NCI-H1436 treated with DMSO at 0.1 percent for 48 hours (cell line): Measurements from ENCODE around the gene GPR62.

Source experiments
- DNase-seq: peaks from one replicate; lab custom pipeline; 2025; lab: John Stamatoyannopoulos, UW

Gene GPR62

DNA sequence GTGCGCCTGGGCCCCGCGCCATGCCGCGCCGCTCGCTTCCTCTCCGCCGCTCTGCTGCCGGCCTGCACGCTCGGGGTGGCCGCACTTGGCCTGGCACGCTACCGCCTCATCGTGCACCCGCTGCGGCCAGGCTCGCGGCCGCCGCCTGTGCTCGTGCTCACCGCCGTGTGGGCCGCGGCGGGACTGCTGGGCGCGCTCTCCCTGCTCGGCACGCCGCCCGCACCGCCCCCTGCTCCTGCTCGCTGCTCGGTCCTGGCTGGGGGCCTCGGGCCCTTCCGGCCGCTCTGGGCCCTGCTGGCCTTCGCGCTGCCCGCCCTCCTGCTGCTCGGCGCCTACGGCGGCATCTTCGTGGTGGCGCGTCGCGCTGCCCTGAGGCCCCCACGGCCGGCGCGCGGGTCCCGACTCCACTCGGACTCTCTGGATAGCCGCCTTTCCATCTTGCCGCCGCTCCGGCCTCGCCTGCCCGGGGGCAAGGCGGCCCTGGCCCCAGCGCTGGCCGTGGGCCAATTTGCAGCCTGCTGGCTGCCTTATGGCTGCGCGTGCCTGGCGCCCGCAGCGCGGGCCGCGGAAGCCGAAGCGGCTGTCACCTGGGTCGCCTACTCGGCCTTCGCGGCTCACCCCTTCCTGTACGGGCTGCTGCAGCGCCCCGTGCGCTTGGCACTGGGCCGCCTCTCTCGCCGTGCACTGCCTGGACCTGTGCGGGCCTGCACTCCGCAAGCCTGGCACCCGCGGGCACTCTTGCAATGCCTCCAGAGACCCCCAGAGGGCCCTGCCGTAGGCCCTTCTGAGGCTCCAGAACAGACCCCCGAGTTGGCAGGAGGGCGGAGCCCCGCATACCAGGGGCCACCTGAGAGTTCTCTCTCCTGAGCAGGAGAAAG lies 951 bp downstream of the GPR62 start:
- DNase-seq = no peak

- DNase-seq = no peak
Observed at GRCh38 chr3:51957520-51958205, 2.5 kb downstream of the GPR62 start.

DNA sequence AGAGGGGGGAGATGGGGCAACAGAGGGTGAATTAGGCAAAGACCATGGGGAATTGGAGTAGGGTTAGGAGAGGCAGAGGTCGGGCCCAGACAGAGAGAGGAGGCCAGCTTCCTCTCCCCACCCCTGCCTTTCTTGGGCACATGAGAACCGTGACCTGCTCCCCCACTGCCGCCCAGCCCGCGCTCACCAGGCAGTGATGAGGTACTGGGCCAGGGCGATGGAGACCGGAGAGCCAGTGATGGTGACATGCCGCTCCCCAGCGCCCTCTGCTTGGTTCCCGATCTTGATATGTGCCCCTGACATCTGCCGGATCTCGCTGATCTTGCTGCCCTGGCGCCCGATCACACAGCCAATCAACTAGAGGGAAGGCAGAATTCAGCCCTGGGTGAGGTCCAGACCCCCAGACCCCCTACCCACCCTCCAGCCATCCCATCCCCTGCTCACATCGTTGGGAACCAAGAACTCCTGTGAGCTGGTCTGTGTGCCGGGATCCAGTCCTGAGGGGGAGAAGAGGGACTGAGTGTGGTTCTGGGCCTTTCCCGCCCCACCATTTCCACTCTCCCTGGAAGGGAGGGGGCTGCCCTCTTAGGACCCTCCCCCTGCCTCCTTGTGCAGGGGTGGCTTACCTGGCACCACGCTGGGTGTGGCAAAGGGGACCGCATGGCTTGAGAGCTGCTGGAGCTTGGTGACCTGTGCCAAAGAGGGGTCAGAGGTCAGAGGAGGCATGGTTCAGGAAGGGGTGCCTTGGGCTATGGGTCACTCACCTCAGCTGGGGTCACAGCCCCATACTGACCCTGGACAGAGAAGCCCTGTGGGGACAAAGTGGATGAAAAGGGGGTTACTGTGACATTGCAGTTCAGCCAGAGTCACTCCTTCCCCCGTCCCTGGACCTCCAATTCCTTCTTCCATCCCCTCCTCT lies 3.7 kb downstream of the GPR62 start:
- DNase-seq = no peak

DNA sequence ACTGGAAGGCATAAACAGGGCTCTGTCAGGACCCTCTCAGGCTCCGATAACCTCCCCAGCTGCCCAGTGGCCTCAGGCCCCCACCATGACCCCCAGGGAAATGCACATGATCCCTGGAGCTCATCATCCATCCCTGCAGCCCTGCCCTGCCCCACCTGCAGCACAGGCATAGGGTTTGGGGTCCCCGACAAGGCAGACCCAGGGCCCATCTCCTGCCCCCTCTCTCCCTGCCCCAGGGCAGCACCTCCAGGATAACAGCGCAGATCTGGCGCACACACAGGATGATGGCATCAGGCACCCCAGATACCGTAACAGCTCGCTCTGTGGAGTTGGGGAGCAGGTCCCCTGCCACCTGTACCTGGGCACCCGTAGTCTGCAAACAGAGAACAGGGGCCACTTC lies 4.5 kb downstream of the GPR62 start:
- DNase-seq = no peak

DNA sequence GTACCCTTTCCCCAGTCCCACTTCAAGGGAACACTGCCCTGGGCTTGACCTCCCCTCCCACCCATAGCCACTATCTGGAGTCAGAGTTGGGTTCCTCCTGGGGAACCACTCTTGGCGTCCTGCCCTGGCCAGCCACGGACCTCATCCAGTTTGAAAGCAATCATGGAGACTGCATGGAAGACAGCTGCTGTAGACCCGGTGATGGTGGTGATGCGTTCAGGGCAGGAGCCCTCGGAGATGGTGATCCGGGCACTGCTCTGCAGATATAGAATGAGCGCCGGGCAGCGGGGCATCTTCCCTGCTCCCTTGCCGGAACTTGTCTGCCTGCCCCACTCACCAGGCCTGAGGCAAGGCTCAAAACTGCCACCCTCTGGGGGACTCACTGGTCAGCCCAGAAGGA lies 5.2 kb downstream of the GPR62 start:
- DNase-seq = no peak

GRCh38 chr3:51961011-51961410 lies 5.8 kb downstream of the GPR62 start:
- DNase-seq = no peak

DNA sequence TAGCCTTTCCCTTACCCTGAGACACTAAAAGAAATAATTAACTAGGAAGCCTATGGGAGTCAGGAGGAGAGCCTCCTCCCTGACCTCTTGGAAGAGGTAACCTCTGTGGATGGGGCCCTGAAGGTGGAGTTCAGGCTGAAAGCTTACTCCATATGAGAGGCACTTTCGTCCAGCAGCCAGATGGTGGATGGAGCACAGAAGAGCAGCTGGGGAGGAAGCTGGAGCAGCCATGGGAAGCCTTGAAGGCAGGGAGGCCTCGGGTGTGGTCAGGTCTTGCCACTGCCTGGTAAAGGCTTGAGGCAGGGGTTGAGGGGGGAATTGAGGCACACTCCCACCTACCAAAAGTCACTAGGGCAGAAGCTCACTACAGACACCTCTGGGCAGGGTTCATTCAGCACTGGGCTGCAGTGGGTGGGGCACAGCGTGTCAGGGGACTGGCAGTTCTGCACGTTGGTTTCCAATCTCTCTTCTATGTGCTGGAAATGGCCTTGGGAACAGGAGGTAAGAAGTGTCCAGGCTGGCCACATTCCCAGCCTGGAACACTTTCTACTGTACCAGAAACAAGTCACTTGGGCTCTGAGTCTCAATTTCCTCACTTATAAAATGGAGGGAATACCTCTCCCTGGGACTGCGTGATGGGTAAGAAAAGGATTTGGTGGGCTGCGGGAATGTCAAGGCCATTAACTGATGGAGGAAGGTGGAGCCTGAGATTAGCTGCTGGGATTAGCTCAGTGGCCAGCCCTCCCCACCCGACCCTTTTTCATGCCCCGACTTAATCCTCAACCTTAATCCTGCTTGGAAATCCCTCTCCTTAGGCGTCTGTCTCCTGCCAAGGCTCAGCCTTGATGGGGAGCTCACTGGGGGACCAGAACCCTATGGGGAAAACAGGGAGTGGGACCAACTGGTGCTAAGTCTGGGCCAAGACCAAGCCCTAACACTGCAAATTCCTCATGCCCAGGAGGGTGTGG lies 6.7 kb downstream of the GPR62 start:
- DNase-seq = no peak

DNA sequence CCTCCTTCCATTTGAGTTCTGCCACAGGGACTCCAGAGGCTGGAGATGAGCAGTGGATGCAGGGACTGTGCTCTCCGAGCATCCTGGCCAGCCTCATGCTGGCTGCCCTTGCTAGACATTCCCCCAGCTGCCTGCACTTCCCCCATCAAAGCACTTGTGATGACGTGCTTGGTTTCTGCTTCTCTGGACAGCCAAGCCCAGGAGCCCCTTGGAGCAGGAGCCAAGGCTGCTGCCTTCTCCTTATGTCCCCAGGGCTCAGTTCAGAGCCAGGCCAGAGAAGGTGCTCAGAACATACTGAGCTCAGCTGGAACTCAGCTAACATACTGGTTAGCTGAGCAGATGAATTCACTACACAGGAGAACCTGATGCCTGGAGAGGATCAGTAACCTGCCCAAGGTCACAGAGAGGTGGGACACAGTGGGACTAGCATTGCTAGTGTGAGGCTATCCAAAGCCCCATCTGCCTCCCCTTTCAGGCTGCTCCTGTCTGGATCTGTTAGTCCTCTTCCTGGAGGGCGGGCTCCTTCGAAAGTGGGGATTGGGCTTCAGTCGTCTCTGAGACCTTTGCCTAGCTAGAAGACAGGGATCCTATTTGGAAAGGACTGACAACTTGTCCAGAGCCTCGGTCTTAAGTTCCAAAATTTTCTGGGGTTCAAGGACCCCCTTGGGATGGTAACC lies 7.8 kb downstream of the GPR62 start:
- DNase-seq = no peak

DNA sequence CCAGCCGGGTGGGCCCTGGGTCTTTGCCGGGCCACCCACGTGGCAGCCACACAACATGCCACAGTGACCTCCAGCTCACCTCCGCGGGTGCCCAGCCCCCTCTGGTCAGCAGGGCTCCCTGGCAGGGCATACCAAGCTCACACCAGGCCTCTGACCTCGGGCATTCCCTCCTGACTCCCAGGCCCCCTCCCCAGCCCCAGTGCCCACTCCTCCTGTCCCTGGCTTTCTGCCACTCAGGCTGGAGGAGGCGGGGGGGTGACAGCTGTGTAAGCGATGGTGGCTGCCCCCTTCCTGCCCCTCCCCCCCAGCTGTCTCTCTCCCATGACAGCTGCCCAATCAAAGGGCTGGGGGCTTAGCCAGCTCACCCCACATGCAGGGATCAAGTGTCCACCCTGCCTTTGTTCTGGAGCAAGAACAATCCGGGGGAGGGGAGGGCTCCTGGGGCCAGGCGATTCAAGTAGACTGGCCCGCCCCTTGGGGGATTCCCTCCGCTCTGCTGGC lies 8.8 kb downstream of the GPR62 start:
- DNase-seq = no peak

DNA sequence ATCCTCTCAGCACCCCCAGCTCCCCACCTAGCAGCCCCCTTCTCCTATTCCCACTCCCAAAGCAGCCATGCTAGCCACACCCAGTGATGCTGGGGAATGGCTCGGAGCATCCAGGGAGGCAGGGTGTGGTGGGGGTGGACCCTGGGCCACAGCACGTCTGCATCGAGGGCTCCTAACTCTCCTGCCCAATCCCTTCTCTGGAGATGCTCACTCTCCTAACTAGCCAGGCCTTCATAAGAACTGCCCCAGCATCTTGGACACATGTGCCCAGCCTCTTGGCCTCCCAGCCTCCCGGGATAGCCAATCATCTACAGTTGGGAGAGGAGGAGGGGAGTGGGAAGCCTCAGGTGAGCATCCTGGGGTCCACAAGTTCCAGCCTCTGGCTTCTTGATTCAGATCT lies 9.3 kb downstream of the GPR62 start:
- DNase-seq = no peak

- no peak for DNase-seq
Observed at GRCh38 chr3:51966016-51966415, 10.8 kb downstream of the GPR62 start.

- DNase-seq = no peak
Observed at GRCh38 chr3:51966486-51966885, 11.3 kb downstream of the GPR62 start.

- no peak for DNase-seq
Observed at GRCh38 chr3:51966922-51967383, 11.8 kb downstream of the GPR62 start.

- DNase-seq = no peak
Observed at GRCh38 chr3:51967384-51968169, 12.4 kb downstream of the GPR62 start, which contains the start of gene PCBP4. TSS of gene PCBP4 (minus strand) at chr3:51967454. CDS start at chr3:51961240, 6,214 bp downstream.

DNA sequence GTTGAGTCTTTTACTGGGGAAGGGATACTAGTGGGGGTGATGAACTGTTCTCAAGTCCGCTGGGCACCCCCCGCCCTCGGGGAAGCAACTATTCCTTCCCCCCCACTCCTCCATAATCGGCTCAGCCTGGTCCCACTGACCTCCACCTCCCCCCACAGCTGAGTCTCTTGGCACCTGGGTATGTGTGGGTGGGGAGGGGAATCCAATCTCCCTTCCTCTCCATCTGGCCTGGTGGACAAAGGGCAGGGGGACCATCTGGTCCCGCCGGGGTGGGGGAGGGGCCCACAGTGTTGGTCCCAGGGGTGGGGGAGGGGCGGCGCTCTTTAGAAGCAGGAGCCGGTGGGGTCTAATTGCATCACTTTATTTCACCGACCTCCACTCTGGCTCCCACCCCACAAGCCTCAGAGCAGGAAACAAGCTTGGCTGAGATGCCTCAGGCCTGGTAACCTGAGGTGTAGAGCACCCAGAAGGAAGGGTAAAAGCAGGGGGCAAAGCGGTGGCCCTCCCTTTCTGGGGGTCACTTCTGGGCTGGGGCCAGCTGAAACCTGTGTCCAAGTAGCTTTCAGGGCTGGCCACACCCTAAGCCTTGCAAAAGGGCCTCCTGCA lies 13.1 kb downstream of the GPR62 start:
- DNase-seq = no peak

GRCh38 chr3:51968883-51969678 lies 13.9 kb downstream of the GPR62 start:
- no peak for DNase-seq

DNA sequence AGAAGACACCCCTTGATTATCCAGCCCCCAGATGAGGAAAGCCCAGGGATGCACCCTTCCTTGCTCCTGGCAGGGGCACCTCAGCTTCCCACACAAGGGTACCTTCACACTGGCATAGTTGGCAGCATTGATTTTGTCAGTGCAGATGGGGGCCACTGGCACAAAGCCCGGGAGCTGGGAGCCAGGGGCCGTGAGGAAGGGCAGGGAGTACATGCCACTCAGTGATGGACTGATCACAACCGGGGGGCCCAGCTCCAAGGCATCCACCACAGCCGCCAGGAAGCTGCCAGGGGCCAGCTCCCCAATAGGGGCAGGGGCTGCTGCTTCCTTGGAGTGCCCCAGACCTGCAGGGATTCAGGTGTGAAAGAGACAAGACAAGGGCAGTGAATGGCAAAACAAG lies 14.7 kb downstream of the GPR62 start:
- DNase-seq = no peak
